Prostate gland (tissue), 2 donors: ENCODE data around the gene DCC.

Experiments used
- POLR2A ChIP-seq: fragments of 450-650 bp; IDR thresholded peaks from one replicate; pipeline ENCODE4 v1.6.1; 2016; ENCODE audit warnings: antibody characterized with exemption, mild to moderate bottlenecking
- POLR2AphosphoS5 ChIP-seq: sonication (generic); formaldehyde crosslinking; IDR thresholded peaks from one replicate; pipeline ENCODE4 v1.6.1; 2017; ENCODE audit warnings: antibody characterized with exemption
- TF ChIP-seq, protein P1 (sequence below), 4 experiments: fragments of 200-600 bp in 2 of 4; fragments of 450-650 bp in 2 of 4; sonication (generic) in 2 of 4; IDR thresholded peaks; 1 replicate in 3 of 4; 2 replicates in 1 of 4; pipeline ENCODE4 v1.5.1; 2016 to 2019; ENCODE audit warnings: antibody characterized with exemption in 4 of 4, mild to moderate bottlenecking in 2 of 4, moderate library complexity in 2 of 4

DNA sequence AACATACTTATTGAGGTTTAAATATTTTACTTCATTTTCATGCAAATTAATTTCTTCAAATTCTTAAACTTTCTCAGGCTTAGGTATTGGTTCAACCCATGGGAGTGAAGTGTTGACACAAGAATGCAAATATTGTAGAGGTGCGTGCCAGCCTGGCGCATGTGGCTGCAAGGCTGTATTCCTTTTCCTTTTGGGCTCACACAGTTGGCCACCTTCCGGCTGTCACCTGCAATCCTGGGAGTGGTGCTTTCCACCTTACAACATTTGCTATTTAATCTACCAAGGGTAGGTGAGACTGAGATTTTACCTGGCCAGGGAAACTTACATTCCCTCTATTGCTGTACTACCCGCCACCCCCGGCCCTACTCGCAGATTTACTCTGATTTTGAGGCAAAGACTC, 141.1 kb downstream of the DCC start:
- no peak for TF ChIP-seq POLR2AphosphoS5
- TF ChIP-seq, protein P1, sequence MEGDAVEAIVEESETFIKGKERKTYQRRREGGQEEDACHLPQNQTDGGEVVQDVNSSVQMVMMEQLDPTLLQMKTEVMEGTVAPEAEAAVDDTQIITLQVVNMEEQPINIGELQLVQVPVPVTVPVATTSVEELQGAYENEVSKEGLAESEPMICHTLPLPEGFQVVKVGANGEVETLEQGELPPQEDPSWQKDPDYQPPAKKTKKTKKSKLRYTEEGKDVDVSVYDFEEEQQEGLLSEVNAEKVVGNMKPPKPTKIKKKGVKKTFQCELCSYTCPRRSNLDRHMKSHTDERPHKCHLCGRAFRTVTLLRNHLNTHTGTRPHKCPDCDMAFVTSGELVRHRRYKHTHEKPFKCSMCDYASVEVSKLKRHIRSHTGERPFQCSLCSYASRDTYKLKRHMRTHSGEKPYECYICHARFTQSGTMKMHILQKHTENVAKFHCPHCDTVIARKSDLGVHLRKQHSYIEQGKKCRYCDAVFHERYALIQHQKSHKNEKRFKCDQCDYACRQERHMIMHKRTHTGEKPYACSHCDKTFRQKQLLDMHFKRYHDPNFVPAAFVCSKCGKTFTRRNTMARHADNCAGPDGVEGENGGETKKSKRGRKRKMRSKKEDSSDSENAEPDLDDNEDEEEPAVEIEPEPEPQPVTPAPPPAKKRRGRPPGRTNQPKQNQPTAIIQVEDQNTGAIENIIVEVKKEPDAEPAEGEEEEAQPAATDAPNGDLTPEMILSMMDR (IDR thresholded peaks at IDR 0.05) = no peak
- no peak for TF ChIP-seq POLR2A
